Prostate gland (tissue), 2 donors: ENCODE data around the gene MITF. TPM values are rescaled to one million over a fixed set of nuclear protein-coding genes. Genes with fewer than 3 reads are reported as not detected.

ENCODE experiments used
- DNase-seq: peaks from one replicate; pipeline ENCODE4 v3.0.0-alpha.2; 2019; ENCODE audit warnings: low spot score
- H3K27ac ChIP-seq, 2 donors: fragments of 200-600 bp; sonication (generic); 2 replicates each; pipeline ENCODE4 v1.5.1; 2017 to 2019
- H3K27me3 ChIP-seq: fragments of 200-600 bp; sonication (generic); replicated peaks from 2 replicates; pipeline ENCODE4 v1.5.1; 2019; ENCODE audit not compliant: insufficient read depth
- H3K36me3 ChIP-seq, 2 donors: fragments of 200-600 bp; sonication (generic); 1 replicate in 1 of 2; 2 replicates in 1 of 2; pipeline versions ENCODE4 v1.5.1 to v1.8.1; 2017 to 2019
- H3K4me1 ChIP-seq: fragments of 200-600 bp; sonication (generic); replicated peaks from 2 replicates; pipeline ENCODE4 v1.5.1; 2019
- H3K4me3 ChIP-seq, 2 donors: fragments of 200-600 bp; sonication (generic); 2 replicates each; pipeline ENCODE4 v1.5.1; 2017 to 2019
- H3K9me3 ChIP-seq: fragments of 200-600 bp; sonication (generic); 2 replicates; pipeline ENCODE4 v1.5.1; 2017
- POLR2A ChIP-seq: fragments of 450-650 bp; IDR thresholded peaks from one replicate; pipeline ENCODE4 v1.6.1; 2016; ENCODE audit warnings: antibody characterized with exemption, mild to moderate bottlenecking
- POLR2AphosphoS5 ChIP-seq: sonication (generic); formaldehyde crosslinking; IDR thresholded peaks from one replicate; pipeline ENCODE4 v1.6.1; 2017; ENCODE audit warnings: antibody characterized with exemption
- WGBS: methylation state at CpG from one replicate; pipeline ENCODE4 v1.1.5; 2018; 5-methylcytosine and 5-hydroxymethylcytosine counted together
- intact Hi-C: fragments of 100-400 bp; cut with DNase I; formaldehyde crosslinking; loops from one replicate; pipeline ENCODE4 v1.14.2; 2022
- small RNA-seq, 2 donors: library from RNA; depleted of rRNA; stranded (forward); fragments of <200 nt; gene quantifications; one replicate each; pipeline ENCODE3, GENCODE V24; 2016
- total RNA-seq, 2 donors: library from RNA; depleted of rRNA; stranded (reverse); fragments of >200 nt; gene quantifications; one replicate each; pipeline ENCODE4 v1.1.0, GENCODE V29; 2016
- TF ChIP-seq, protein P1 (sequence below), 4 experiments: fragments of 200-600 bp in 2 of 4; fragments of 450-650 bp in 2 of 4; sonication (generic) in 2 of 4; IDR thresholded peaks; 1 replicate in 3 of 4; 2 replicates in 1 of 4; pipeline ENCODE4 v1.5.1; 2016 to 2019; ENCODE audit warnings: antibody characterized with exemption in 4 of 4, mild to moderate bottlenecking in 2 of 4, moderate library complexity in 2 of 4

The MITF gene
- total RNA-seq, 2 donors from 2014 or later, result 7.7 to 17.6 TPM

DNA sequence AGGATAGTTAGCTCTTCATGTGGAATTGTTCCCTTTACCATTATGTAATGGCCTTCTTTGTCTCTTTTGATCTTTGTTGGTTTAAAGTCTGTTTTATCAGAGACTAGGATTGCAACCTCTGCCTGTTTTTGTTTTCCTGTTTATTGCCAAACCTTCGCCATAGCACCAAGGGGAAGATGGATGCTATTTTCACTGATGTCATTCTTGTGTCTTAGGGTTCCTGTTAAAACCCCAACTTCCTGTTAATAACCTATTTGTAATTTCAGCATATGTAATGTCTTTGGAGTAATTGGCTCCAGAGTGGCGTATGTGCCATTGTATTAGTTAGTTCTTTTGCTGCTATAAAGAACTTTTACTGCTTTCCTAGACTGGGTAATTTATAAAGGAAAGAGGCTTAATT is 271.1 kb downstream of the MITF start:
- intact Hi-C loops, result no loop called here
- Histone ChIP-seq H3K27ac (no peak overlapping the region), H3K4me1 (no peaks in the 10 kb centered on the region), H3K9me3 (no peaks in the 10 kb centered on the region), H3K4me3 (no peak overlapping the region), H3K36me3 (no peaks in the 10 kb centered on the region), H3K27me3 (no peaks in the 10 kb centered on the region)
- TF ChIP-seq POLR2A, result no peak
- no peak for TF ChIP-seq POLR2AphosphoS5
- TF ChIP-seq, protein P1, sequence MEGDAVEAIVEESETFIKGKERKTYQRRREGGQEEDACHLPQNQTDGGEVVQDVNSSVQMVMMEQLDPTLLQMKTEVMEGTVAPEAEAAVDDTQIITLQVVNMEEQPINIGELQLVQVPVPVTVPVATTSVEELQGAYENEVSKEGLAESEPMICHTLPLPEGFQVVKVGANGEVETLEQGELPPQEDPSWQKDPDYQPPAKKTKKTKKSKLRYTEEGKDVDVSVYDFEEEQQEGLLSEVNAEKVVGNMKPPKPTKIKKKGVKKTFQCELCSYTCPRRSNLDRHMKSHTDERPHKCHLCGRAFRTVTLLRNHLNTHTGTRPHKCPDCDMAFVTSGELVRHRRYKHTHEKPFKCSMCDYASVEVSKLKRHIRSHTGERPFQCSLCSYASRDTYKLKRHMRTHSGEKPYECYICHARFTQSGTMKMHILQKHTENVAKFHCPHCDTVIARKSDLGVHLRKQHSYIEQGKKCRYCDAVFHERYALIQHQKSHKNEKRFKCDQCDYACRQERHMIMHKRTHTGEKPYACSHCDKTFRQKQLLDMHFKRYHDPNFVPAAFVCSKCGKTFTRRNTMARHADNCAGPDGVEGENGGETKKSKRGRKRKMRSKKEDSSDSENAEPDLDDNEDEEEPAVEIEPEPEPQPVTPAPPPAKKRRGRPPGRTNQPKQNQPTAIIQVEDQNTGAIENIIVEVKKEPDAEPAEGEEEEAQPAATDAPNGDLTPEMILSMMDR (IDR thresholded peaks at IDR 0.05), result no peak
- DNase-seq, result no peak
- WGBS, result 96% methylated on average over 2 of the region's 2 CpGs

- Histone ChIP-seq H3K4me3 (no peak overlapping the region), H3K4me1 (no peaks in the 10 kb centered on the region), H3K27ac (peak overlapping the region in 1 of 2 donors; percentile 27), H3K9me3 (no peaks in the 10 kb centered on the region), H3K36me3 (no peaks in the 10 kb centered on the region), H3K27me3 (no peaks in the 10 kb centered on the region)
- WGBS, result 27% methylated on average over 1 of the region's 1 CpG
- intact Hi-C loops, result no loop called here
- DNase-seq, result no peak
- peak; percentile 23 for TF ChIP-seq POLR2AphosphoS5
- TF ChIP-seq, protein P1 (IDR thresholded peaks at IDR 0.05), result no peak
Measured at GRCh38 chr3:70011582-70011981, 272.3 kb downstream of the MITF start.

Small RNA genes lying within 50 kb of the gene (small RNA-seq; reads per million reads assigned to genes)
- gene RN7SL418P, result 0 reads per million in 2 donors
